Keratinocyte (primary cell): ENCODE results near the gene DUSP11.

Experiments used
- EZH2 ChIP-seq: IDR thresholded peaks from one replicate; pipeline ENCODE4 v1.6.1; 2012; ENCODE audit warnings: inconsistent platforms, mild to moderate bottlenecking, low read length, moderate library complexity
- TF ChIP-seq, protein P1 (sequence below), 3 experiments: IDR thresholded peaks in 1 of 3; conservative IDR thresholded peaks in 1 of 3; optimal IDR thresholded peaks in 1 of 3; 2 replicates in 2 of 3; 3 replicates in 1 of 3; pipeline versions ENCODE3 to v1.5.1; 2011; ENCODE audit warnings: low read length in 3 of 3, mild to moderate bottlenecking in 3 of 3, moderate library complexity in 2 of 3, control low read depth in 1 of 3, inconsistent platforms in 1 of 3; ENCODE audit not compliant: insufficient read depth in 2 of 3; ENCODE audit errors: extremely low read depth in 1 of 3

DNA sequence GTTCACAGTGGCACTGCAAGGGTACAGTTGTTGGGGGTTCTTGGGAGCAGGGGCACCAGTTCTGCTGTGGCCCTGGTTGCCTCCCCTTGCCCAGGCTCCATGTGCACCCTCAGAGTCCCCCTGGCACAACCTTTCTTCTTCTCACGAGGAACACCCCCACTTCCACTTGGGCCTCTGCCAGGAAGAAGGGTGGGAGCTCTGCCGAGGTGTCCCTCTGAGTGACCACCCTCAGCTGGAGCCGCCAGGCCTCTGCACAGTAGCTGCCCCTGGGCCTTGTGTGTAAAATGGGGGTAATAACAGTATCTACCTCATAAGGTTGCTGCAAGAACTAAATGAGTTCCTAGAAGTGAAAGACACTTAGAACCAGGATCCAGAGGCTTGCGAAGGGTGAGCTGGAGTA lies 51.2 kb downstream of the DUSP11 start:
- TF ChIP-seq, protein P1, sequence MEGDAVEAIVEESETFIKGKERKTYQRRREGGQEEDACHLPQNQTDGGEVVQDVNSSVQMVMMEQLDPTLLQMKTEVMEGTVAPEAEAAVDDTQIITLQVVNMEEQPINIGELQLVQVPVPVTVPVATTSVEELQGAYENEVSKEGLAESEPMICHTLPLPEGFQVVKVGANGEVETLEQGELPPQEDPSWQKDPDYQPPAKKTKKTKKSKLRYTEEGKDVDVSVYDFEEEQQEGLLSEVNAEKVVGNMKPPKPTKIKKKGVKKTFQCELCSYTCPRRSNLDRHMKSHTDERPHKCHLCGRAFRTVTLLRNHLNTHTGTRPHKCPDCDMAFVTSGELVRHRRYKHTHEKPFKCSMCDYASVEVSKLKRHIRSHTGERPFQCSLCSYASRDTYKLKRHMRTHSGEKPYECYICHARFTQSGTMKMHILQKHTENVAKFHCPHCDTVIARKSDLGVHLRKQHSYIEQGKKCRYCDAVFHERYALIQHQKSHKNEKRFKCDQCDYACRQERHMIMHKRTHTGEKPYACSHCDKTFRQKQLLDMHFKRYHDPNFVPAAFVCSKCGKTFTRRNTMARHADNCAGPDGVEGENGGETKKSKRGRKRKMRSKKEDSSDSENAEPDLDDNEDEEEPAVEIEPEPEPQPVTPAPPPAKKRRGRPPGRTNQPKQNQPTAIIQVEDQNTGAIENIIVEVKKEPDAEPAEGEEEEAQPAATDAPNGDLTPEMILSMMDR (optimal IDR thresholded peaks at IDR 0.05 in 1 of 3, IDR thresholded peaks at IDR 0.05 in 1 of 3, conservative IDR thresholded peaks at IDR 0.05 in 1 of 3; ENCODE audit: extremely low read depth in 1 of 3, insufficient read depth in 2 of 3, low read length in 3 of 3) = no peak
- no peak for TF ChIP-seq EZH2
